Stimulated activated CD4-positive, alpha-beta T cell treated with anti-CD3 and anti-CD28 coated beads, Interleukin-12 subunit alpha, Interleukin-12 subunit beta, amount 100 ng/mL, for 48 hours (primary cell): ENCODE measurements around the gene MACROD1.

Experiments used
- DNase-seq, 3 donors: peaks; one replicate each; pipeline ENCODE4 v3.0.0-alpha.2; 2020; ENCODE audit warnings: low read depth in 2 of 3, low spot score in 1 of 3

MACROD1 gene

DNA sequence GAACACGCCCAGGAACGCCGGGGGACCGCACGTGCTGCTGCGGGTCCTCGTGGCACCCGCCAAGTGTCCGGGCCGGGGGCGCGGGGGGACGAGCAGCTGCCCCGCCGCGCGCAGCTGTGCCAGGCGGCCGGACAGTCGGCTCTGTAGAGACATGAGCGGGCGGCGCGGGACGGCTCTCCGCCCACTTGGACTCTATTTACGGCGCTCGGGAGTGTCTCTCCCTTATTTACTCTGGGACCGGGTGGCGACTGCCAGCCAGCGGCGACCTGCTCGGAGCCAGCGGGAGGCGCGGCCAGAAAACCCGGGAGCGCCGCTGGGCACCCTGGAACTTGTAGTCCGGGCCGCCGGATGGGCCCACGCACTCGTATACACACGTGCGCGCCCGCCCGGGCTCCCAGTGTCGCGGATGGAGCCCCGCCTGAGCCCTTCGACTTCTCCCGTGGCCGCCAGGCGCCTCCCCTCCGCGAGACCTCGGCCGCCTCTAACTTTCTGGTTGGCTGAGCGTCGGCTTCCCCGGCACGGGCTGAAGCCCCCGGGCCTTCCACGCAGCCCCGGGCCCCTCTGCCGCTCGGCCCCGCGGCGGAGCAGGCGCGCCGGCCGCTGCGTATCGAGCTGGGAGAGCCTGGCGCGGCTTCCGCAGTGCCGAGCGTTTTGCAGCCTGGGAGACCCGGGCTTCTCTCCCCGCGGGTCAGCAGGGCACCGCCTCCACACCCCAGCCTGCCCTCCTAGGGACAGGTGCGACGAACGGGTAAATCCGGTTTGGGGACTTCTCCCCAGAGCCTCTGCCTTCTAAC is at the start of gene MACROD1:
Gene MACROD1 (minus strand): TSS at position 272 of the 794 bp plus-strand sequence. CDS start 119 bp downstream, at position 153.
- DNase-seq, result peak; percentile 73 to 84 (median 77)

DNA sequence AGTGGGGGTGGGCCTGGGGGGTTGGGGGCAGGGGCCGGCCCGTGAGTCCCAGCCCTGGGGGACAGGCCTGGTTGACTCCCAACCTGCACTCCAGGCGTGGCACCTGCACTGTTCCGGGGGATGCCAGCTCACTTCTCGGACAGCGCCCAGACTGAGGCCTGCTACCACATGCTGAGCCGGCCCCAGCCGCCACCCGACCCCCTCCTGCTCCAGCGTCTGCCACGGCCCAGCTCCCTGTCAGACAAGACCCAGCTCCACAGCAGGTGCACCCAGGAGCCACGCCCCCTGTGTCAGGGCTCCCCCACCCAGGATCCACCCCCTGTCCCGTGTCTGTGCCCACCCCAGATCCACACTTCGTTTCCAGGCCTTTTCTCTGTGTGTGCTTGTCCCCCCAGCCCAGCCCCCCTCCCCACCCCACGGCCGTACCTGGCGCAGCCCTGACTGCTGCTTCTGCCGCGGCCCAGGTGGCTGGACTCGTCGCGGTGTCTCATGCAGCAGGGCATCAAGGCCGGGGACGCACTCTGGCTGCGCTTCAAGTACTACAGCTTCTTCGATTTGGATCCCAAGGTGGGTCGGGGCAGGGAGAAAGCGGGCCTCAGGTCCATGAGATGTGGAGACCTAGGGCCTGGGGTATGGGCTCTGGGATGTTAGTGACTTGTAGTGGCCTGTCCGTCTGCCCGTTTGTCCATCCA is 45.4 kb upstream of the MACROD1 start:
- DNase-seq, result no peak

DNA sequence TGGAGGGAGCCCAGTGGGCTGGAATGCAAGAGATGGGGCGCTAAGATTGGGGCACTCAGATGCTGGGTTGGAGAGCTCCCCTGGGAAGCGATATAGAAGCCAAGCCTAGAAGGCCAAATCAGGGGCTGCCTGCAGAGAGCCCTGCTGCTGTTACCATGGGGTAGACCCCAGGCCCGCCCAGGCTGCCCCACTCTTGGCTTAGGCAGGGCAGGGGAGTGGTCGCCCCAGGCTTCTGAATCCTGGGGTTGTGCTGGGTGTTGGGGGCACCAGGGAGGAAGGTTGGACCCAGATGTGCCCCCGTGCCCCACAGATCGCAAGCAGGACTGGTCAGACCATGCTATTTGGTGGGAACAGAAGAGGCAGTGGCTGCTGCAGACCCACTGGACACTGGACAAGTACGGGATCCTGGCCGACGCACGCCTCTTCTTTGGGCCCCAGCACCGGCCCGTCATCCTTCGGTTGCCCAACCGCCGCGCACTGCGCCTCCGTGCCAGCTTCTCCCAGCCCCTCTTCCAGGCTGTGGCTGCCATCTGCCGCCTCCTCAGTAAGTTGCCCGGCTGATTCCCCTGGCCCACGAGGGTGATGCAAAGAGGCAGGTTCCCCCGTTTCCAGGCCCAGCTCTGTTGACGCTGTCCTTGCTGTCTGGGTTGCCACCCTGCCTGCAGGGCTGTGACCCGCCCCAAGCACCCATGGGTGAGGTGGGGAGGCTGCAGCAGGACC is 44.5 kb upstream of the MACROD1 start:
- DNase-seq, result no peak

- DNase-seq, result no peak
Measured at GRCh38 chr11:64209563-64209843, 43.6 kb upstream of the MACROD1 start.

DNA sequence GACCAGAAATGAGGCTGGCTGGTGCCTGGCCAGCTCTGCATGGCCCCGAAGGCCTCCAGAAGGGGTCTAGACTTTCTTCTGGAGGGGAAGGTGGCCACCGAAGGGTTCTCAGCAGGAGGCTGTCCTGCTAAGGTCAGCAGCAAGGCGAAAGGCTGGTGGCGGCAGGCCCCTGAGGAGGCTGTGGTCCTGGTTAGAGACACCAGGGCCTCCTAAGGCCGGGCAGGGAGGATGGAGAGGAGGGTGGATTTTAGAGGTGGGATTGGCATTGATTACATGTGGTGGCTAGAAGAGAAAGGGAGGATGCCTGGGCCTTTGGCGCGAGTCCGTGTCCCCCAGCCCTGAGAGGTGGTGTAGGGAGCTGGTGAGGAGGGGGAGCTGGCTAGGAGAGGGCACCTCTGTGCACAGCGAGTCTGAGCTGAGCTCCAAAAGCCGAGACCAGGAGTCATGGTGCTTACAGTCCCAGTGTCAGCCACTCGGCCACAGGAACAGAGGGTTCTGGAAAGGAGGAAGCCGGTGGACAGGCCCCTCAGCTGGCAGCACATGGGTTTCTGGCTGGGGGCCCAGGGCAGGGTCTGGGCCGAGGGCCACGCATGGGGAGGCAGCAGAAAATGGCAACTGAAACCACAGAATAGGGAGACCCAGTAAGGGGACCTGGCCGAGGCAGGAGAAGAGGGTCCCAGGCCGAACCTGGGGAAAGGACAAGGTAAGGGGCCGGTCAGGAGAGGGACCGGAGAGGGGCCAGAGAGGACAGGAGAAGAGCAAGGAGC is 43.1 kb upstream of the MACROD1 start:
- no peak for DNase-seq

DNA sequence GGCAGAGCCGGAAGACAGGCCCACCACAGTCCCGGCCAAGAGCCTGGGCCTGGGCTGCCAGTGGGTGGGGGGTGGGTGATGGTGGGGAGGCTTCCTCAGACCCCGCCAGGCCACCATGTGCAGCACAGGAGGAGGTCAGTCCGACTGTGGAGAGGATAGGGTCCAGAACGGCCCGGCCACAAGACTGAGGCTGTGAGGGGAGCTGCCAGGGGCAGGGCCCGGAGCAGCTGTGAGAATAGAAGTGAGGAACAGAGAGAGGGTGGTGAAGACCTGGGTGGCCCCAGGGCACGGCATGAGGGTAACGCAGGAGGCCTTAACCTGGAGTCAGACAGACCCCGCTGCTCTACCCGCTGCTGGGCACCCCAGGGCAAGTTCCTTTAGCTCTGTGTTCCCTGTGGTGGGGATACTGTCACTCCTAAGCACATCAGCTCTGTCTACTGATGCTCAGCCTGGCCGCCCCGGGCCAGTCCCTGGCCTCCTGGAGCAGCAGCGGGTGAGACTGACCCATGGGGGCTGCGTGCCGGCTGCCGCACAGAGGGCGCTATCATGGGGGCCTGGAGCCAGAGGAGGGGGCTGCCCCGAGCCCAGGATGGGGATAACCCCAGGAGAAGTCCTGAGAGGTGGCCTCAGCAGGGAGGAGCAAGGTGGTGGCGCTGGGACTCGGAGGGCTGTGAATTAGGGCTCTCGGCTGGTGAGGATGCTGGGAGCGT is 42.3 kb upstream of the MACROD1 start:
- no peak for DNase-seq

DNA sequence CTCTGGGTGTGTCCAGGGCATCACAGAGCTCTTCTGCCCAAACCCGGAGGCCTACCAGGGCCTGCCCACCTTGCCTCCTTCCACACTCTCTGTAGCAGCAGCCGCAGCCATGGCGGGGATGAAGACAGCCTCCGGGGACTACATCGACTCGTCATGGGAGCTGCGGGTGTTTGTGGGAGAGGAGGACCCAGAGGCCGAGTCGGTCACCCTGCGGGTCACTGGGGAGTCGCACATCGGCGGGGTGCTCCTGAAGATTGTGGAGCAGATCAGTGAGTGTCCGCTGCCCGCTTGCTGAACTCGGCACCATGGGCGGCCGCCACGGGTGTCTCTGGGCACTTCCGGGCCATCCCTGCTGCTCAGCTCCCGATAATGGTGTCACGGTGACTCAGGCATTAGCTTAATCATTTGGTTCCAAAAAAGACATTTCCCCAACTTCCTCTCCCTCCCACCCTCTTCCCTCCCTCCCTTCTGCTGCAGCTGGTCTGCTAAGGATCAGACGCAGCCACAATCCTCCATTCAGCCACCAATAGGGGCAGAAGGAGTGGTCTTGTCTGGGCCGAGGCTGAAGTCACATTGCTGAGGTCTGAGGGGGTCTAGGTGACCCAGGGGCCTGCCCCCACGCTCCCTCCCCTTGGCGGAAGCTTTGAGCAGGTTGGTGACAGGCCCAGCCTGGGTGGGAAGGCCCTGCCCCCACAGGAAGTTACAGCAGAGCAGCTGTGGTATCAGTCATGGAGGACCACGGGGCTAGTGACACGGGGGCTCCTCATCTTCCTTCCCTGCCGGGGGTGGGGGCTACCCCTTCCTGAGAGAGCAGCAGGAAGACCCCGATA is 41.6 kb upstream of the MACROD1 start:
- peak; percentile 70 to 77 (median 74) for DNase-seq

DNA sequence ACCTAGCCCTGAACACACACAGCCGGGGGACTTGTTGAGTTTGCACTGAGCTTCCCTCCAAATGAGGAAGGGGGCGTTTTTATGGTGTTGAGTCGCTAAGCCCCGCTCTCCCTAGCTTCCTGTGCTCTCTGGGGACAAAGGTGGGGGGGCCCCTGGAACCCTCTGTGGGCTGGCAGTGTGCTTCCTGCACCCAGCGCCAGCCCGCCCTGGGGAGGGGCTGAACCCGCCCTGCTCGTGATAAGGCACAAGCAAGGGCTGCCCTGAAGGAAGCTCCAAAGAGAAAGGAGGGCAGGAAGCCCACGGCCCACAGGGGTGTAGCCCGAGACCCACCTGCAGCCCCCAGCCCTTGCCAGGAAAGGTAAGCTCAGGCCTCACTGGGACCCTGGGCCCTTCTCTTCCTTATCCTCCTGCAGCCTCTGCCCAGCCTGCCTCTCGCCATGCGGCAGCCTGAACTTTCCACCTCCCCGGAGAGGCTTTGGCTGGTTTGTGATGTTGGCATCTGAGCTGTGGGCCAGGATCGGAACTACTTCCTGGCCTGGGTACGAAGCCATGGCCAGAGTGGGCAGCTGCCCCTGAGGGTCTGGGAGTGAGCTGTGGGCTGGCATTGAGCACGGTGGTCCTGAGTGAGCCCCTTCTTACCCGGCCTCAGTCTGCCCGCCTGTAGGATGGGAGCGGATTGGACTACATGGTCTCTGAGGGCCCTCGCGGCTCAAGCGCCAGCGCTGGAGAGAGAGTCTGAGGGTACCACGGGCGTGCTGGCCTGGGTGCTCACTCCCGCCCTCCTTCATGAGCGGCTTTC is 40.7 kb upstream of the MACROD1 start, which contains the start of gene FERMT3:
Gene FERMT3 (plus strand): TSS at position 265 of the 799 bp plus-strand sequence. CDS start 644 bp downstream, outside the sequence.
- DNase-seq, result peak; percentile 65 to 74 (median 66)

DNA sequence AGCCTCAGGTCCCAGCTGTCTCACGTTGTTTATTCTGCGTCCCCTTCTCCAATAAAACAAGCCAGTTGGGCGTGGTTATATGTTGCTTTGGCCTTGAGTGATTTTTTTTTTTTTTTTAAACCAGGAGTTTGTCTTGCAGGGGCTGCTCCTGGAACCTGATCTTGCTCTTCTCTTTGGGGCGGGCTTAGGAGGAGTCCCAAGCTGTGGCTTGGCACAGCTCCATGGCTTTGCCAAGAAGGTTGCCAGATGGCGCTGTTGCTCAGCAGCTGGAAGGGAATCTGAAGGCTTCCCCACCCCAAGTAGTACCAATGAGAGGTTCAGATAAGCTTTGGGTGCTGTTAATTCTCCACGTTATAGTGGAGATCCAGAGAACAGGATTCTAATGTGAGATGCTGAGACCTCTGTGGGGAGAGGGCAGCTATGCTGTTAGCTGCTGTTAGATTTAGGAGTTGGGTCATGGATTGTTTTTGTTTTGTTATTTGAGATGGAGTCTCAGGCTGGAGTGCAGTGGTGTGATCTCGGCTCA is 38.6 kb upstream of the MACROD1 start:
- peak; percentile 60 to 71 (median 65) for DNase-seq

- DNase-seq, result no peak
Measured at GRCh38 chr11:64204080-64204440, 38.1 kb upstream of the MACROD1 start.

DNA sequence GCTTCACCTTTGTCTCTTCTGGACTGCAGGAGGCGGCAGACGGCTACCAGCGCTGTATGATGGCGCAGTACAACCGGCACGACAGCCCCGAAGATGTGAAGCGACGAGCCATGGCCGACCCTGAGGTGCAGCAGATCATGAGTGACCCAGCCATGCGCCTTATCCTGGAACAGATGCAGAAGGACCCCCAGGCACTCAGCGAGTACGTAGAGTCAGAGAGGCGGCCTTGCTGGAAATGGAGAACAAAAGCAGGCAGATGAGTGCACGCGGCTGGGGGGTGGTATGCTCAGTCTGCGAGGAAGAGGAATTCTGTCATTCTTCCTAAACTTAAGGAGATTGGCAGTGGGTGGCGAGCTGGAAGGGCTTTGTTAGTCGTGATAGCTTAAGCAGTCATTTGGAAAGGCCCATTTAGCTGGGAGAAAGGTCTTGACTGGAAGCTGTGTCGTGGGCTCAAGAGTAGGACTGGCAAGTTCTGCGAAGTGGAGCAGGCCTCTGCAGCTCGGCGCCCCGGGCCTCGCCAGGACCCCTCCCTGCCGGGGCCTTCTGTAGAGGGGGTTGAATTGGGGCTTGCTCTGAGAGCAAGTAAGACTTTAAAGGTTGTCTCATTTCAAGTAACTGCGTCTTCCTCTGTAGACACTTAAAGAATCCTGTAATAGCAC is 37.6 kb upstream of the MACROD1 start:
- DNase-seq, result no peak

- DNase-seq, result no peak
Measured at GRCh38 chr11:64202992-64203391, 37.1 kb upstream of the MACROD1 start.

DNA sequence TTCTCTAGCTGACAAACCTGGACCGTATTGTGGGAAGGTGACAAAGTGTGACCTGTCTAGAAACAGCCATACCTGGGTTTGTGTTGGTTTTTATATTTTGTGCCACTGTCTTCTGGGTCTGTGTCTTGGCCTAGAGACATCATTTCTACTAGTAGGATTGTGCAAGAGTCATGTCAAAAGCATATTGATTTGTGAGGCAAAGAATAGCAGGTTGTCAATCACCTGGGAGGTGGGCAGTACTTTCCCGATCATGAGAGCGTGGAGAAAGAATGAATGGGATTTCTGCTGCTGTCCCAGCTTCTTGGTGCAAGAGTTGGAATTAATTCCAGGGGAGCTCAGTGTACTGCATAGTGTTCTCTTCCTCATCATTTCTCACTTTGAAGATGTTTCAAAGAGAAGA is 35.6 kb upstream of the MACROD1 start:
- DNase-seq, result no peak

DNA sequence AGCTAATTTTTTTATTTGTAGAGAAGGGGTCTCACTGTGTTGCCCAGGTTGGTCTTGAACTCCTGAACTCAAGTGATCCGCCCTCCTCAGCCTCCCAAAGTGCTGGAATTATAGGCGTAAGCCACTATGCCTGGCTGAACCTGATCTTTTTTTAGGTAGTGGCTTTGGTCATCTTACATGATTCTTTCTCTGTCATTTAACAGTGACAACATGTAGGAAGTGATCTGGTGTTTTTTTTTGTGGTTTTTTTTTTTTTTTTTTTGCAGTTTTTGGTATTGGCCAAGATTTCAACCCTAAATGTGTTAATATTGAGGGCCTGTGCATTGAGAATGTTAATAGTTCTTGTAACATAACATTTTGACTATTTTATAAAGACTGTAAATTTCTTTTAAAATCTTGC is 32.6 kb upstream of the MACROD1 start:
- DNase-seq, result no peak

DNA sequence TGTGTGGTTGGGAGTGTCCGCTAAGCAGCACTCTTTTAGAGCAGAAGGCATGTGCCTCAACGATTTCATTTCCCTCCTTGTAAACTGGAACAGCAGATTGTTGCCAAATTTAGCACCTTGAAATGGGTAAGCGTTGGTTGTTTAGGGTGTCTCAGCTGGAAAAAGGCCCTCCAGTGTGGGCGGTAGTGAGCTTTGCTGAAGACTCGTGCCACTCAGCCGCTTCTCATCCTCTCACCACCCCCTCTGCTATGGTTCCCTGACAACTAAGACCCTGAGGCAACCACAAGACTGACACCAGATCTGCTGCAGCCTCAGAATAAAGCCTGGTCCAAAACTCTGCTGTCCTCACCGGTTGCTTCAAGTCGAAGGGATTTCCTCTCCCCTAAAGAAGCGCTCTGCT is 30.7 kb upstream of the MACROD1 start:
- no peak for DNase-seq

DNA sequence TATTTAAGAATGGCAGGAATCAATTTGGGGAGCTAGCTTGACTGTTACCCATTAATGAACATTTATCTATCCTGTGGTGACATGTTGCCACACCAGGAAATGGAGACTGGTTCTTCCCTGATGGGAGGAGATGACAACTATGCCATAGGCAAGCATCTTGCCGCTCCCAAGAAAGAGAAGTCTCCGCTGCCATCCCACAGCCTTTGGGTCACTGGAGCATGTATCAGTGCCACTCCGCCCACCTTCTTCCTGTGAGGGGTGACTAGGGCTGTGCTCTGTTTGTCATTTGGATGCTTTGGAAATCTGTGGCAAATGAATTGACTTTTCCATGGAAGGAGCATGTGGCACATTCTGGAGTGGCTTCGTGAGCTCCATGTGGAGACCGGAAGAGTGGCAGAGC is 26.5 kb upstream of the MACROD1 start:
- DNase-seq, result no peak

- DNase-seq, result peak in 2 of 3 donors; percentile 34
Measured at GRCh38 chr11:64186492-64187165, 20.7 kb upstream of the MACROD1 start.
